IMR-90 (cell line): ENCODE data around the gene JKAMP. TPM values are rescaled to one million over a fixed set of nuclear protein-coding genes. Genes with fewer than 3 reads are reported as not detected.

ENCODE experiments used
- ATAC-seq: fragments of 200-7000 bp; cut with Tn5 transposase; 2 replicates; pipeline ENCODE4 v1.9.1; 2020; ENCODE audit warnings: low read depth, mild to moderate bottlenecking, moderate library complexity
- BruUV-seq: library from RNA; stranded (reverse); fragments of 400-500 nt; replicated peaks from 2 replicates; lab custom pipeline; 2021; lab: Mats Ljungman, UMichigan
- CTCF ChIA-PET: fragments of 300-600 bp; formaldehyde crosslinking; extraction: SDS; loops from one replicate; lab custom pipeline; 2021; ENCODE audit warnings: antibody characterized with exemption; lab: Yijun Ruan, JAX
- POLR2A ChIA-PET: fragments of 300-600 bp; sonication (Branson Sonifier 250); formaldehyde crosslinking; loops from one replicate; lab custom pipeline; 2022; ENCODE audit warnings: antibody characterized with exemption; ENCODE audit not compliant: unreplicated experiment; lab: Charles Lee
- DNase-seq: peaks from one replicate; pipeline ENCODE4 v3.0.0; 2013
- H2AFZ ChIP-seq: replicated peaks from 2 replicates; pipeline ENCODE3; 2013; ENCODE audit warnings: low read length, mild to moderate bottlenecking; ENCODE audit not compliant: poor library complexity
- H2AK5ac ChIP-seq: 2 replicates; pipeline ENCODE4 v1.6.1; 2013; ENCODE audit warnings: low read depth, low read length, inconsistent platforms
- H2AK9ac ChIP-seq: replicated peaks from 2 replicates; pipeline ENCODE3; 2013; ENCODE audit warnings: mild to moderate bottlenecking, low read depth, low read length, moderate library complexity; ENCODE audit not compliant: poor library complexity
- H2BK120ac ChIP-seq: 2 replicates; pipeline ENCODE4 v1.6.1; 2013; ENCODE audit warnings: low read depth, low read length, inconsistent platforms
- H2BK15ac ChIP-seq: 3 replicates; pipeline ENCODE4 v1.6.1; 2013; ENCODE audit warnings: low read depth, low read length, inconsistent platforms
- H2BK20ac ChIP-seq: 2 replicates; pipeline ENCODE4 v1.6.1; 2013; ENCODE audit warnings: low read depth, mild to moderate bottlenecking, inconsistent platforms, low read length, moderate library complexity
- H2BK5ac ChIP-seq: 2 replicates; pipeline ENCODE4 v1.6.1; 2013; ENCODE audit warnings: mild to moderate bottlenecking, low read depth, low read length, inconsistent platforms; ENCODE audit not compliant: poor library complexity, severe bottlenecking
- H3K14ac ChIP-seq: replicated peaks from 2 replicates; pipeline ENCODE4 v1.6.1; 2013; ENCODE audit warnings: low read depth, low read length, inconsistent platforms
- H3K18ac ChIP-seq: 2 replicates; pipeline ENCODE4 v1.6.1; 2013; ENCODE audit warnings: low read depth, low read length, control low read depth
- H3K23ac ChIP-seq: 2 replicates; pipeline ENCODE4 v1.6.1; 2013; ENCODE audit warnings: low read depth, low read length, inconsistent platforms
- H3K27ac ChIP-seq: 2 replicates; pipeline ENCODE4 v1.5.1; 2013; ENCODE audit warnings: mild to moderate bottlenecking, control low read depth, low read length; ENCODE audit not compliant: insufficient read depth
- H3K27me3 ChIP-seq: 2 replicates; pipeline ENCODE4 v1.6.1; 2013; ENCODE audit warnings: low read length; ENCODE audit not compliant: control insufficient read depth, insufficient read depth
- H3K36me3 ChIP-seq: 2 replicates; pipeline ENCODE4 v1.6.1; 2013; ENCODE audit warnings: low read length, mixed read lengths; ENCODE audit not compliant: control insufficient read depth, insufficient read depth
- H3K4ac ChIP-seq: 2 replicates; pipeline ENCODE4 v1.6.1; 2013; ENCODE audit warnings: low read depth, low read length, inconsistent platforms
- H3K4me1 ChIP-seq: 2 replicates; pipeline ENCODE4 v1.6.1; 2013; ENCODE audit warnings: low read length, mixed read lengths; ENCODE audit not compliant: control insufficient read depth, insufficient read depth
- H3K4me2 ChIP-seq: 2 replicates; pipeline ENCODE4 v1.6.1; 2013; ENCODE audit warnings: low read depth, mild to moderate bottlenecking, control low read depth, low read length, moderate library complexity
- H3K4me3 ChIP-seq: 2 replicates; pipeline ENCODE4 v1.5.1; 2013; ENCODE audit warnings: low read depth, mild to moderate bottlenecking, control low read depth, low read length, moderate library complexity; ENCODE audit not compliant: insufficient read depth
- H3K56ac ChIP-seq: 2 replicates; pipeline ENCODE4 v1.6.1; 2013; ENCODE audit warnings: low read length, inconsistent platforms; ENCODE audit not compliant: insufficient read depth; ENCODE audit errors: extremely low read depth
- H3K79me1 ChIP-seq, 2 experiments: 2 replicates each; pipeline ENCODE4 v1.6.1; 2013; ENCODE audit warnings: low read length in 2 of 2, inconsistent platforms in 1 of 2, low read depth in 1 of 2
- H3K9ac ChIP-seq: 2 replicates; pipeline ENCODE4 v1.6.1; 2013; ENCODE audit warnings: low read depth, low read length, control low read depth
- H3K9me1 ChIP-seq: 2 replicates; pipeline ENCODE4 v1.6.1; 2013; ENCODE audit warnings: low read length, inconsistent platforms; ENCODE audit not compliant: insufficient read depth
- H3K9me3 ChIP-seq: 2 replicates; pipeline ENCODE4 v1.6.1; 2013; ENCODE audit warnings: low read length; ENCODE audit not compliant: control insufficient read depth, insufficient read depth
- H4K20me1 ChIP-seq: 2 replicates; pipeline ENCODE4 v1.6.1; 2013; ENCODE audit warnings: low read length, inconsistent platforms; ENCODE audit not compliant: insufficient read depth
- H4K5ac ChIP-seq: 2 replicates; pipeline ENCODE4 v1.6.1; 2013; ENCODE audit warnings: mild to moderate bottlenecking, low read depth, low read length, control low read depth
- H4K8ac ChIP-seq, 2 experiments: 2 replicates each; pipeline ENCODE4 v1.6.1; 2013; ENCODE audit warnings: low read depth in 2 of 2, low read length in 2 of 2, control low read depth in 1 of 2, inconsistent platforms in 1 of 2
- H4K91ac ChIP-seq: 2 replicates; pipeline ENCODE4 v1.6.1; 2013; ENCODE audit warnings: low read depth, low read length, inconsistent platforms; ENCODE audit not compliant: insufficient read depth
- CEBPB ChIP-seq: IDR thresholded peaks from 2 replicates; pipeline ENCODE4 v1.6.1; 2012; ENCODE audit warnings: low read depth, low read length, improper control_type of control experiment
- CHD1 ChIP-seq: IDR thresholded peaks from 2 replicates; pipeline ENCODE4 v1.6.1; 2012; ENCODE audit warnings: low read depth, low read length, improper control_type of control experiment
- CTCF ChIP-seq: conservative IDR thresholded peaks from 2 replicates; pipeline ENCODE4 v1.5.1; 2012; ENCODE audit warnings: mild to moderate bottlenecking, low read depth, low read length, improper control_type of control experiment
- ELK1 ChIP-seq: fragments of 150-350 bp; IDR thresholded peaks from 2 replicates; pipeline ENCODE4 v1.6.1; 2016; ENCODE audit warnings: low read depth, mild to moderate bottlenecking, low read length, moderate library complexity, borderline replicate concordance
- FOS ChIP-seq: fragments of 150-350 bp; IDR thresholded peaks from 2 replicates; pipeline ENCODE4 v1.6.1; 2016; ENCODE audit warnings: low read depth, low read length
- MAZ ChIP-seq: IDR thresholded peaks from 2 replicates; pipeline ENCODE4 v1.6.1; 2012; ENCODE audit warnings: low read depth, mild to moderate bottlenecking, low read length, improper control_type of control experiment, moderate library complexity, borderline replicate concordance
- MXI1 ChIP-seq: IDR thresholded peaks from 2 replicates; pipeline ENCODE4 v1.6.1; 2012; ENCODE audit warnings: low read depth, mild to moderate bottlenecking, low read length, moderate library complexity, borderline replicate concordance
- POLR2A ChIP-seq: IDR thresholded peaks from 2 replicates; pipeline ENCODE4 v1.6.1; 2012; ENCODE audit warnings: mild to moderate bottlenecking, low read depth, low read length
- RAD21 ChIP-seq: IDR thresholded peaks from 2 replicates; pipeline ENCODE4 v1.6.1; 2012; ENCODE audit warnings: low read length, improper control_type of control experiment
- RCOR1 ChIP-seq: IDR thresholded peaks from 2 replicates; pipeline ENCODE4 v1.6.1; 2012; ENCODE audit warnings: mild to moderate bottlenecking, low read length, improper control_type of control experiment; ENCODE audit not compliant: insufficient replicate concordance
- RFX5 ChIP-seq: IDR thresholded peaks from 2 replicates; pipeline ENCODE4 v1.8.0; 2012; ENCODE audit warnings: low read depth, mild to moderate bottlenecking, low read length, moderate library complexity
- SMC3 ChIP-seq: fragments of 150-350 bp; IDR thresholded peaks from 2 replicates; pipeline ENCODE4 v1.6.1; 2016; ENCODE audit warnings: low read depth, mild to moderate bottlenecking, antibody characterized with exemption, low read length, moderate library complexity
- USF2 ChIP-seq: fragments of 150-350 bp; IDR thresholded peaks from 2 replicates; pipeline ENCODE4 v1.6.1; 2017; ENCODE audit warnings: mild to moderate bottlenecking, antibody characterized with exemption, low read length, low read depth
- WGBS, 2 experiments: methylation state at CpG; one replicate each; pipeline versions ENCODE4 v1.1.5 to v1.1.7; 2013; ENCODE audit warnings: missing lambda C conversion rate in 2 of 2; ENCODE audit not compliant: insufficient read length in 1 of 2; ENCODE audit errors: extremely low coverage in 2 of 2; 5-methylcytosine and 5-hydroxymethylcytosine counted together
- dilution Hi-C: fragments of 300-500 bp; cut with HindIII; formaldehyde crosslinking; loops from one replicate; pipeline ENCODE4 v1.14.3; 2018; ENCODE audit warnings: low sequenced_read_pairs; ENCODE audit not compliant: unreplicated experiment
- in situ Hi-C: fragments of 300-500 bp; cut with MboI; formaldehyde crosslinking; loops from 3 replicates; pipeline ENCODE4 v1.14.3; 2019; ENCODE audit warnings: low sequenced_read_pairs, inconsistent platforms, mixed read lengths
- intact Hi-C: fragments of 100-400 bp; cut with micrococcal nuclease; formaldehyde crosslinking; loops from 2 replicates; pipeline ENCODE4 v1.10.0; 2022
- polyA plus RNA-seq, 3 experiments: library from polyadenylated mRNA; depleted of rRNA; stranded (reverse); fragments of >200 nt; gene quantifications; 2 replicates each; pipeline ENCODE4 v1.2.3, GENCODE V29; 2012; ENCODE audit warnings: low replicate concordance in 1 of 3
- total RNA-seq: library from RNA; depleted of rRNA; stranded (reverse); fragments of >200 nt; gene quantifications from 2 replicates; pipeline ENCODE4 v1.2.3, GENCODE V29; 2012

The JKAMP gene
- total and polyA plus RNA-seq, 2 of the 4 experiments (the other 2 are of a cell fraction), result 62.2 to 101 TPM

- Histone ChIP-seq H3K4me1 (peaks cover 11% of the 10 kb centered on the region), H3K79me1 (peaks cover 10 to 64% of the 10 kb centered on the region in 2 experiments), H4K20me1 (peaks cover 20% of the 10 kb centered on the region; the same call in 1 of the 2 replicates), H4K5ac (no peak overlapping the region), H3K9ac (no peak overlapping the region; the same call in 1 of the 2 replicates), H3K14ac (no peak overlapping the region), H2AK9ac (no peak overlapping the region), H3K27me3 (no peaks in the 10 kb centered on the region), H2AFZ (no peak overlapping the region), H2BK120ac (peak overlapping the region; percentile 35; the same call in 1 of the 2 replicates), H4K91ac (no peak overlapping the region), H3K56ac (0 out of 2 replicates have a peak overlapping the region, but pooled peaks have one; percentile 19), H3K4me2 (peak overlapping the region; percentile 87; the same call in 1 of the 2 replicates), H3K18ac (peak overlapping the region; percentile 24; the same call in 1 of the 2 replicates), H3K36me3 (peaks cover 12% of the 10 kb centered on the region), H3K23ac (no peak overlapping the region), H3K4ac (0 out of 2 replicates have a peak overlapping the region, but pooled peaks have one; percentile 38), H2AK5ac (no peak overlapping the region), H3K9me1 (peaks cover 10% of the 10 kb centered on the region), H3K4me3 (peak overlapping the region; percentile 94; the same call in 1 of the 2 replicates), H2BK5ac (peak overlapping the region; percentile 97), H3K27ac (no peak overlapping the region), H2BK20ac (no peak overlapping the region), H4K8ac (peak overlapping the region in 1 of 2 experiments; percentile 21; a peak in 1 of 4 replicates), H2BK15ac (no peak overlapping the region), H3K9me3 (no peaks in the 10 kb centered on the region)
- in situ Hi-C loops (loop anchor here (25.0 kb wide), 1 partner anchor 606 kb away; the partner anchor contains the start of gene PCNX4), intact Hi-C loops (no loop called here), dilution Hi-C loops (no loop called here)
- no TSS peak for BruUV-seq
- ATAC-seq (no peak), DNase-seq (no peak)
- CTCF ChIA-PET, result no interaction called here
- POLR2A ChIA-PET, result no interaction called here
- WGBS, 2 experiments, result no CpG with 5 or more reads among the region's 2 CpGs
- TF ChIP-seq CTCF (no peak), SMC3 (no peak), FOS (no peak), RCOR1 (no peak), RFX5 (no peak), CHD1 (no peak), USF2 (no peak), ELK1 (no peak), CEBPB (no peak), POLR2A (no peak; the same call in 1 of the 2 replicates), MAZ (no peak), MXI1 (no peak), RAD21 (no peak)
These were observed 2.9 kb upstream of the JKAMP start for GRCh38 chr14:59481407-59481806.
